HepG2 (cell line): ENCODE data around the gene CLCNKA. TPM values are rescaled to one million over a fixed set of nuclear protein-coding genes. Genes with fewer than 3 reads are reported as not detected.

Source experiments
- AGO1 ChIP-seq: fragments of 200-400 bp; formaldehyde crosslinking; IDR thresholded peaks from 2 replicates; pipeline ENCODE4 v1.6.1; 2017; ENCODE audit warnings: mild to moderate bottlenecking, low read depth, low read length, moderate library complexity; ENCODE audit not compliant: poor library complexity, severe bottlenecking
- CBFB ChIP-seq: sonication (generic); formaldehyde crosslinking; IDR thresholded peaks from 2 replicates; pipeline ENCODE4 v1.4.0; 2020; ENCODE audit warnings: missing genetic modification reagents
- CERS6 ChIP-seq: sonication (generic); formaldehyde crosslinking; IDR thresholded peaks from 2 replicates; pipeline ENCODE4 v1.5.0; 2020; ENCODE audit warnings: missing genetic modification reagents
- ETV5 ChIP-seq: IDR thresholded peaks from 2 replicates; pipeline ENCODE4 v1.6.1; 2018; ENCODE audit warnings: missing biosample characterization, missing genetic modification reagents, inconsistent platforms, borderline replicate concordance
- GABPB1 ChIP-seq: IDR thresholded peaks from 2 replicates; pipeline ENCODE4 v1.6.1; 2016; ENCODE audit warnings: mild to moderate bottlenecking, missing genetic modification reagents, moderate library complexity, missing compliant biosample characterization
- KDM4B ChIP-seq: sonication (generic); formaldehyde crosslinking; IDR thresholded peaks from 2 replicates; pipeline ENCODE4 v1.4.0; 2020; ENCODE audit warnings: missing genetic modification reagents
- NFRKB ChIP-seq: fragments of 450-650 bp; IDR thresholded peaks from 2 replicates; pipeline ENCODE4 v1.6.1; 2017
- PATZ1 ChIP-seq: sonication (generic); formaldehyde crosslinking; IDR thresholded peaks from 2 replicates; pipeline ENCODE4 v1.4.0; 2020; ENCODE audit warnings: missing genetic modification reagents
- POLR2A ChIP-seq, 2 experiments: IDR thresholded peaks; 2 replicates each; pipeline ENCODE4 v1.6.1; 2011; ENCODE audit warnings: low read depth in 2 of 2, low read length in 2 of 2, mild to moderate bottlenecking in 1 of 2, moderate library complexity in 1 of 2; ENCODE audit not compliant: insufficient read depth in 1 of 2
- PPARG ChIP-seq: conservative IDR thresholded peaks from 2 replicates; pipeline ENCODE4 v1.6.1; 2016; ENCODE audit warnings: missing biosample characterization, missing genetic modification reagents
- RXRB ChIP-seq: IDR thresholded peaks from 2 replicates; pipeline ENCODE4 v1.6.1; 2016; ENCODE audit warnings: borderline replicate concordance, missing genetic modification reagents, missing compliant biosample characterization
- SATB2 ChIP-seq: sonication (generic); formaldehyde crosslinking; IDR thresholded peaks from 2 replicates; pipeline ENCODE4 v1.5.0; 2020; ENCODE audit warnings: missing genetic modification reagents
- SIX4 ChIP-seq: sonication (generic); formaldehyde crosslinking; IDR thresholded peaks from 2 replicates; pipeline ENCODE4 v1.4.0; 2020; ENCODE audit warnings: missing genetic modification reagents
- SMYD3 ChIP-seq: sonication (generic); formaldehyde crosslinking; IDR thresholded peaks from 2 replicates; pipeline ENCODE4 v1.8.1; 2023; ENCODE audit warnings: mild to moderate bottlenecking, missing genetic modification reagents
- SP1 ChIP-seq, 2 experiments: fragments of 450-650 bp in 1 of 2; sonication (generic) in 1 of 2; formaldehyde crosslinking in 1 of 2; IDR thresholded peaks; 2 replicates each; pipeline versions ENCODE4 v1.4.0 to v1.6.1; 2016 to 2020; ENCODE audit warnings: missing genetic modification reagents in 1 of 2
- THRA ChIP-seq: sonication (generic); formaldehyde crosslinking; IDR thresholded peaks from 2 replicates; pipeline ENCODE4 v1.4.0; 2020; ENCODE audit warnings: missing genetic modification reagents, borderline replicate concordance
- ZNF205 ChIP-seq: IDR thresholded peaks from 2 replicates; pipeline ENCODE4 v1.6.1; 2018; ENCODE audit warnings: missing biosample characterization, missing genetic modification reagents
- ZNF326 ChIP-seq: sonication (generic); formaldehyde crosslinking; IDR thresholded peaks from 2 replicates; pipeline ENCODE4 v1.4.0; 2020; ENCODE audit warnings: missing genetic modification reagents, borderline replicate concordance
- ZNF414 ChIP-seq: sonication (generic); formaldehyde crosslinking; IDR thresholded peaks from 2 replicates; pipeline ENCODE4 v1.5.0; 2020; ENCODE audit warnings: missing genetic modification reagents
- ZNF574 ChIP-seq: sonication (generic); formaldehyde crosslinking; IDR thresholded peaks from 2 replicates; pipeline ENCODE4 v1.4.0; 2020; ENCODE audit warnings: missing genetic modification reagents
- ZNF629 ChIP-seq: sonication (generic); formaldehyde crosslinking; conservative IDR thresholded peaks from 2 replicates; pipeline ENCODE4 v1.5.0; 2020; ENCODE audit warnings: missing genetic modification reagents
- ZNF749 ChIP-seq: sonication (generic); formaldehyde crosslinking; IDR thresholded peaks from 2 replicates; pipeline ENCODE4 v1.8.0; 2022; ENCODE audit warnings: mild to moderate bottlenecking, missing genetic modification reagents, moderate library complexity, borderline replicate concordance
- ZSCAN9 ChIP-seq: IDR thresholded peaks from 2 replicates; pipeline ENCODE4 v1.6.1; 2016; ENCODE audit warnings: borderline replicate concordance
- polyA plus RNA-seq, 8 experiments: library from polyadenylated mRNA; depleted of rRNA in 3 of 8; stranded (reverse) in 7 of 8; unstranded in 1 of 8; fragments of >200 nt; fragmentation: Illumina TruSeq in 4 of 8; extraction: Trizol in 4 of 8; gene quantifications; 2 replicates each; pipeline versions ENCODE4 v1.2.1 to v1.2.3, GENCODE V29; 2011 to 2016; ENCODE audit warnings: low read depth in 4 of 8, missing spikeins in 1 of 8, mixed read lengths in 1 of 8; ENCODE audit not compliant: insufficient read depth in 1 of 8
- total RNA-seq, 5 experiments: library from RNA; depleted of rRNA; stranded (reverse); fragments of >200 nt; fragmentation: Illumina TruSeq; extraction: Trizol; gene quantifications; 2 replicates each; pipeline ENCODE4 v1.2.3, GENCODE V29; 2016; ENCODE audit warnings: low read depth in 1 of 5

Gene CLCNKA
- total and polyA plus RNA-seq, 2 of the 13 experiments (the other 11 are each of a cell fraction or from before 2014, with no cell fraction given), result 0.03 TPM; not detected in 1

- TF ChIP-seq THRA (CRISPR knock-in tag), result peak; percentile 55; the same call in 1 of the 2 replicates
- no peak for TF ChIP-seq SP1 (IDR thresholded peaks at IDR 0.05)
- TF ChIP-seq SP1 (CRISPR knock-in tag; IDR thresholded peaks at IDR 0.05), result 0 out of 2 replicates have a peak, but pooled peaks have one; percentile 51
- no peak for TF ChIP-seq ZNF749 (CRISPR knock-in tag)
- TF ChIP-seq PATZ1 (CRISPR knock-in tag), result peak; percentile 15; the same call in 1 of the 2 replicates
- TF ChIP-seq RXRB, result peak; percentile 30; the same call in 1 of the 2 replicates
- no peak for TF ChIP-seq KDM4B (CRISPR knock-in tag)
- TF ChIP-seq SIX4, result no peak
- no peak for TF ChIP-seq CERS6 (CRISPR knock-in tag)
- no peak for TF ChIP-seq NFRKB
- TF ChIP-seq SMYD3, result no peak
- TF ChIP-seq ZNF414 (CRISPR knock-in tag), result no peak
- TF ChIP-seq GABPB1 (CRISPR knock-in tag), result peak; percentile 23; the same call in 1 of the 2 replicates
- TF ChIP-seq PPARG, result 0 out of 2 replicates have a peak, but pooled peaks have one; percentile 34
- no peak for TF ChIP-seq SATB2 (CRISPR knock-in tag)
- TF ChIP-seq ZNF629 (CRISPR knock-in tag), result peak; percentile 56
- no peak for TF ChIP-seq AGO1
- no peak for TF ChIP-seq POLR2A (IDR thresholded peaks at IDR 0.05; ENCODE audit: insufficient read depth in 1 of 2, low read depth in 2 of 2, low read length in 2 of 2)
- TF ChIP-seq CBFB (CRISPR knock-in tag), result 0 out of 2 replicates have a peak, but pooled peaks have one; percentile 46
- TF ChIP-seq ZNF326 (CRISPR knock-in tag), result no peak
- no peak for TF ChIP-seq ZNF205 (CRISPR knock-in tag)
- peak; percentile 17; the same call in 1 of the 2 replicates for TF ChIP-seq ZNF574
- 0 out of 2 replicates have a peak, but pooled peaks have one; percentile 29 for TF ChIP-seq ZSCAN9 (CRISPR knock-in tag)
- peak; percentile 12; the same call in 1 of the 2 replicates for TF ChIP-seq ETV5
Measured at GRCh38 chr1:16078925-16079656, 57.3 kb downstream of the CLCNKA start (continued).
